HCT116 (cell line): ENCODE measurements around the gene AOPEP.

Experiments used
- TF ChIP-seq, protein P1 (sequence below): IDR thresholded peaks from 2 replicates; pipeline ENCODE4 v1.6.1; 2012
- TF ChIP-seq, protein P2 (sequence below), 3 experiments: fragments of 200-600 bp in 1 of 3; sonication (generic) in 1 of 3; IDR thresholded peaks in 2 of 3; conservative IDR thresholded peaks in 1 of 3; 2 replicates each; pipeline ENCODE4 v1.5.1; 2012 to 2017; ENCODE audit warnings: low read depth in 2 of 3, low read length in 2 of 3, antibody characterized with exemption in 1 of 3, borderline replicate concordance in 1 of 3, control low read depth in 1 of 3, mild to moderate bottlenecking in 1 of 3, mixed read lengths in 1 of 3, mixed run types in 1 of 3, moderate library complexity in 1 of 3; ENCODE audit not compliant: insufficient read depth in 1 of 3

DNA sequence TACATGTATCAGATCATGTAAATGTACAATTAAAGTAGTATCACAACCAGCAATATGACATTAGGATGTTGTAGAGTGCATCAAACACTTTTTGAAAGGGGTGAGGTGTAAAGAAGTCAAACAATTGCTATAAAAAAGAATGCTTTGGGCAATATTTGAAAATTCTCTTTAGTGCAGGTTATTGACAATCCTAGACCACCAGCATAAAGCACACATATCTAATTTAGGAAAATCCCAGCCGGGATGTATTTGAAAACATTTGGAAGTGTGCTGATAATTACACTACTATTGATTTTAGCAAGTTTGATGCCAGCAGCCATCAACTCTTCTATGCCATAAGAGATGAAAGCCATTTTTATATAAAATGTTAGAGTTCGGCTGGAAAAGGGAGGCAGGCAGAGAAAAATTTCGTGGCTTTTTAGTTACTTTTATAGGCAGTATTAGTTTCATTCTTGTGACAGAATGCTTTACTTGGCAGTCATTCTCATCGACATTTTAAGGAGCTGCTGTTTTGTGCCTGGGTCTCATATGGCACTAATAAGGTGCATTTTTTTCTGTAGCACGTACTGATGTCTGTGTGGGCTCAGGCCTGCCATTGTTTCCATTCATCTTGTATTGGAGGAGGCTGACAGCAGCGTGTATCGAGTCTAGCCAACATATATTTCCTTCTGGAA is 285.7 kb downstream of the AOPEP start:
- TF ChIP-seq, protein P1, sequence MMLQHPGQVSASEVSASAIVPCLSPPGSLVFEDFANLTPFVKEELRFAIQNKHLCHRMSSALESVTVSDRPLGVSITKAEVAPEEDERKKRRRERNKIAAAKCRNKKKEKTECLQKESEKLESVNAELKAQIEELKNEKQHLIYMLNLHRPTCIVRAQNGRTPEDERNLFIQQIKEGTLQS = no peak
- TF ChIP-seq, protein P2, sequence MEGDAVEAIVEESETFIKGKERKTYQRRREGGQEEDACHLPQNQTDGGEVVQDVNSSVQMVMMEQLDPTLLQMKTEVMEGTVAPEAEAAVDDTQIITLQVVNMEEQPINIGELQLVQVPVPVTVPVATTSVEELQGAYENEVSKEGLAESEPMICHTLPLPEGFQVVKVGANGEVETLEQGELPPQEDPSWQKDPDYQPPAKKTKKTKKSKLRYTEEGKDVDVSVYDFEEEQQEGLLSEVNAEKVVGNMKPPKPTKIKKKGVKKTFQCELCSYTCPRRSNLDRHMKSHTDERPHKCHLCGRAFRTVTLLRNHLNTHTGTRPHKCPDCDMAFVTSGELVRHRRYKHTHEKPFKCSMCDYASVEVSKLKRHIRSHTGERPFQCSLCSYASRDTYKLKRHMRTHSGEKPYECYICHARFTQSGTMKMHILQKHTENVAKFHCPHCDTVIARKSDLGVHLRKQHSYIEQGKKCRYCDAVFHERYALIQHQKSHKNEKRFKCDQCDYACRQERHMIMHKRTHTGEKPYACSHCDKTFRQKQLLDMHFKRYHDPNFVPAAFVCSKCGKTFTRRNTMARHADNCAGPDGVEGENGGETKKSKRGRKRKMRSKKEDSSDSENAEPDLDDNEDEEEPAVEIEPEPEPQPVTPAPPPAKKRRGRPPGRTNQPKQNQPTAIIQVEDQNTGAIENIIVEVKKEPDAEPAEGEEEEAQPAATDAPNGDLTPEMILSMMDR (IDR thresholded peaks at IDR 0.05 in 2 of 3, conservative IDR thresholded peaks at IDR 0.05 in 1 of 3; ENCODE audit: borderline replicate concordance in 1 of 3, insufficient read depth in 1 of 3, low read depth in 2 of 3, low read length in 2 of 3) = no peak
